ENCODE results near the gene OR6Y1. TPM values are rescaled to one million over a fixed set of nuclear protein-coding genes. Genes with fewer than 3 reads are reported as not detected.

The OR6Y1 gene
- total RNA-seq, 4 donors from 2014 or later = not detected

DNA sequence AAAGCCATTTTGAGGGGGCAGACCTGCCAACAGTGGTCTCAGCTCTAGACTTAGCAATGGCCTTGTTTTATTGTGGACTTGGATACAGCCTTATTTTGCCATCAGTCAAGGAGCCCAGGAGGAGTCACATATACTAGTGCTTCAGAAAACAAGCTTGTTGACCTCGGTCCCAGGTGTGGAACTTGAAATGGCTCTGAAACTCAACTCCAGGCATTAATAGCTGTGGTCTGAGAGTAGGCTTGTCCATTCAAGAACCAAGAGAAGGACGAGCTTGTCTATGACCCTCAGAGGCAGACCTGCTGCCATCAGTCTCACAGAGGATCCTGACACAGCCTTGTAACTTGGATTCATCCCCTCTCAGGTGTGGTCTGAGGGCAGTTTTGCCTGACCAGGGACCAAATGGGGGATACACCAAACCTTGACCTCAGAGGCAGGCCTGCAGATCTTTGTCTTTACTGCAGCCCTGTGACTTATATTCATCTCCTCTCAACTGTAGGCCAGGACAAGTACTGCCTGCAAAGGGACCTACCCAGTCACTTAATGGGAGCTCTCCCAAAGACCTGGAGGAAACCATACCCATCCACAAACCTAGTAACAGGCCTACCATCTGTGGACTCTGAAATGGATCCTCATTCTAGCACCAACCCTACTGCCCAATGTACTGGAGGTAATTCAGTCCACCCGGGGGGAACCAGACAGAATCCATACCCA lies 33.1 kb downstream of the OR6Y1 start:
- DNase-seq = no peak
- H3K27me3 ChIP-seq = no peaks in the 10 kb centered on the region
- H3K27ac ChIP-seq = no peak overlapping the region
- no peaks in the 10 kb centered on the region for H3K36me3 ChIP-seq
- no peaks in the 10 kb centered on the region for H3K4me1 ChIP-seq
- no peaks in the 10 kb centered on the region for H3K9me3 ChIP-seq
- H3K4me3 ChIP-seq = no peak overlapping the region
- TF ChIP-seq POLR2A (IDR thresholded peaks at IDR 0.05) = no peak
- TF ChIP-seq, protein P1, sequence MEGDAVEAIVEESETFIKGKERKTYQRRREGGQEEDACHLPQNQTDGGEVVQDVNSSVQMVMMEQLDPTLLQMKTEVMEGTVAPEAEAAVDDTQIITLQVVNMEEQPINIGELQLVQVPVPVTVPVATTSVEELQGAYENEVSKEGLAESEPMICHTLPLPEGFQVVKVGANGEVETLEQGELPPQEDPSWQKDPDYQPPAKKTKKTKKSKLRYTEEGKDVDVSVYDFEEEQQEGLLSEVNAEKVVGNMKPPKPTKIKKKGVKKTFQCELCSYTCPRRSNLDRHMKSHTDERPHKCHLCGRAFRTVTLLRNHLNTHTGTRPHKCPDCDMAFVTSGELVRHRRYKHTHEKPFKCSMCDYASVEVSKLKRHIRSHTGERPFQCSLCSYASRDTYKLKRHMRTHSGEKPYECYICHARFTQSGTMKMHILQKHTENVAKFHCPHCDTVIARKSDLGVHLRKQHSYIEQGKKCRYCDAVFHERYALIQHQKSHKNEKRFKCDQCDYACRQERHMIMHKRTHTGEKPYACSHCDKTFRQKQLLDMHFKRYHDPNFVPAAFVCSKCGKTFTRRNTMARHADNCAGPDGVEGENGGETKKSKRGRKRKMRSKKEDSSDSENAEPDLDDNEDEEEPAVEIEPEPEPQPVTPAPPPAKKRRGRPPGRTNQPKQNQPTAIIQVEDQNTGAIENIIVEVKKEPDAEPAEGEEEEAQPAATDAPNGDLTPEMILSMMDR (IDR thresholded peaks at IDR 0.05) = no peak

DNA sequence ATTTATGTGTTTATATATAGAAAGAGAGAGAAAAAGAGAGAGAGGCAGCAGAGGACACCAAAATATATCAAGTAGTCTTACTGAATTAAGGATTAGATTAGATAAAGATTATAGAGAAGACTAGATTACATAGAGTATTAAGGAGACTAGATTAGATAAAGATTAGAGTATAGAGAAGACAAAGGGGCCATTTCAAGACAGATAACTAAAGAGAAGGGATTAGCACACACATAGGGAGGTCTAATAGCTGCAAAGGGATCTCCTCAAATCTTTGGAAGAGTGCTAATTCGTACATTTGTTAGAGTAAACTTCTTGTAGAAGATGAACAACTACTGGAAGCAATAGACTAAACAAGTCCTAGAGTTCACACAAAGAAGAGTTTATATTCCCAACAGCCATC lies 34.2 kb downstream of the OR6Y1 start:
- H3K4me3 ChIP-seq = no peak overlapping the region
- H3K27ac ChIP-seq = no peak overlapping the region
- no peaks in the 10 kb centered on the region for H3K36me3 ChIP-seq
- TF ChIP-seq, protein P1 (IDR thresholded peaks at IDR 0.05) = no peak
- no peak for TF ChIP-seq POLR2A (IDR thresholded peaks at IDR 0.05)
- no peaks in the 10 kb centered on the region for H3K27me3 ChIP-seq
- no peaks in the 10 kb centered on the region for H3K4me1 ChIP-seq
- no peaks in the 10 kb centered on the region for H3K9me3 ChIP-seq
- no peak for DNase-seq

DNA sequence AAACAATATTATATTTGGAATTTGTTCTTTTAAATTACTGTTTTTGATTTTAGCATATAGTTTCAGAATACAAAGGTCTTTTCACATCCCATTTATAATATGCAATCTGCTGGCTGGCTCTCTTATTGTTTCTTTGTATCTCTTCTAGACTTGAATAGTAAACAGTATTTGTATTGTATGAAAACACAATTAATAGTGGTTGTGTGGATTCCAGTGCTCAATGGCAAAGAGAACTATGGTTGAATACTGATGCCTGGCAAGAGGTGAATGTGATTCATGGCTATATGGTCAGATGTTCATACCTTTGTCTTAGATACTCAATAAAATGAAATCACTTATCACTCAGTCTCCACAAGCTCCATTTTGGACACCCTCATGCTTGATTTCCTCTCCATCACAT lies 37.2 kb downstream of the OR6Y1 start:
- Histone ChIP-seq H3K4me1 (no peaks in the 10 kb centered on the region), H3K9me3 (no peaks in the 10 kb centered on the region), H3K4me3 (no peak overlapping the region), H3K27me3 (no peaks in the 10 kb centered on the region), H3K36me3 (no peaks in the 10 kb centered on the region), H3K27ac (no peak overlapping the region)
- no peak for DNase-seq
- TF ChIP-seq, protein P1 (IDR thresholded peaks at IDR 0.05) = no peak
- no peak for TF ChIP-seq POLR2A (IDR thresholded peaks at IDR 0.05)

- DNase-seq = no peak
- TF ChIP-seq, protein P1 (IDR thresholded peaks at IDR 0.05) = no peak
- TF ChIP-seq POLR2A (IDR thresholded peaks at IDR 0.05) = no peak
- no peaks in the 10 kb centered on the region for H3K4me1 ChIP-seq
- H3K9me3 ChIP-seq = no peaks in the 10 kb centered on the region
- no peak overlapping the region for H3K4me3 ChIP-seq
- H3K27me3 ChIP-seq = no peaks in the 10 kb centered on the region
- no peaks in the 10 kb centered on the region for H3K36me3 ChIP-seq
- no peak overlapping the region for H3K27ac ChIP-seq
Observed at GRCh38 chr1:158509471-158510156, 44.6 kb downstream of the OR6Y1 start.

- Histone ChIP-seq H3K27me3 (no peaks in the 10 kb centered on the region), H3K27ac (no peak overlapping the region), H3K4me1 (no peaks in the 10 kb centered on the region), H3K4me3 (no peak overlapping the region), H3K9me3 (no peaks in the 10 kb centered on the region), H3K36me3 (no peaks in the 10 kb centered on the region)
- DNase-seq = no peak
- TF ChIP-seq POLR2A (IDR thresholded peaks at IDR 0.05) = no peak
- TF ChIP-seq, protein P1 (IDR thresholded peaks at IDR 0.05) = no peak
Observed at GRCh38 chr1:158507511-158507910, 46.7 kb downstream of the OR6Y1 start.

Data from Peyer's patch (tissue), 4 donors.